T47D (cell line): Measurements from ENCODE around the gene PHYH.
A peak's percentile ranks its signal among the peaks of the same experiment; 100 is the strongest.
"Not testable (repeated sequence)": the region's sequence is repeated elsewhere in the genome, so short reads cannot be mapped to it uniquely, and the experiment has no call there.

Source experiments
- DNase-seq, 2 experiments: peaks; one replicate each; pipeline versions ENCODE4 v3.0.0 to v3.0.0-alpha.2; 2011 to 2012; ENCODE audit warnings: low read depth in 1 of 2, low spot score in 1 of 2
- JUND ChIP-seq: IDR thresholded peaks from 2 replicates; pipeline ENCODE4 v1.6.1; 2012; ENCODE audit warnings: low read depth
- in situ Hi-C: cut with HindIII; loops from 2 replicates; pipeline ENCODE4 v1.10.0; 2016; ENCODE audit warnings: low sequenced_read_pairs, low pct_unique_long_range_greater_than_20kb

Gene PHYH

GRCh38 chr10:13276749-13277365 is 23.0 kb downstream of the PHYH start:
- TF ChIP-seq JUND: no peak
- peak in 1 of 2 experiments; percentile 38 for DNase-seq
- in situ Hi-C loops: no loop called here

GRCh38 chr10:13276146-13276545 is 23.7 kb downstream of the PHYH start:
- in situ Hi-C loops, DNase-seq: not testable (repeated sequence)

GRCh38 chr10:13272164-13272571 is 27.7 kb downstream of the PHYH start:
- no peak for DNase-seq
- no peak for TF ChIP-seq JUND
- in situ Hi-C loops: no loop called here

GRCh38 chr10:13271552-13272163 is 28.2 kb downstream of the PHYH start:
- no peak for TF ChIP-seq JUND
- peak; percentile 9 to 18 for DNase-seq
- in situ Hi-C loops: no loop called here

- no peak for TF ChIP-seq JUND
- in situ Hi-C loops: no loop called here
- no peak for DNase-seq
These were observed 28.9 kb downstream of the PHYH start for GRCh38 chr10:13270877-13271551.

- TF ChIP-seq JUND: no peak
- no peak for DNase-seq
- in situ Hi-C loops: no loop called here
These were observed 31.0 kb downstream of the PHYH start for GRCh38 chr10:13268841-13269240.

- in situ Hi-C loops: no loop called here
- DNase-seq: no peak
- TF ChIP-seq JUND: no peak
These were observed 31.6 kb downstream of the PHYH start for GRCh38 chr10:13268310-13268709.

- in situ Hi-C loops: no loop called here
- TF ChIP-seq JUND: no peak
- DNase-seq: no peak
These were observed 36.3 kb downstream of the PHYH start for GRCh38 chr10:13263591-13263990.

GRCh38 chr10:13262433-13262832 is 37.4 kb downstream of the PHYH start:
- TF ChIP-seq JUND: no peak
- DNase-seq: no peak
- in situ Hi-C loops: no loop called here

GRCh38 chr10:13257621-13258140 is 42.2 kb downstream of the PHYH start:
- in situ Hi-C loops: no loop called here
- no peak for TF ChIP-seq JUND
- DNase-seq: no peak

GRCh38 chr10:13256627-13257026 is 43.2 kb downstream of the PHYH start:
- TF ChIP-seq JUND: no peak
- no peak for DNase-seq
- in situ Hi-C loops: no loop called here

GRCh38 chr10:13253726-13254125 is 46.1 kb downstream of the PHYH start:
- in situ Hi-C loops: no loop called here
- DNase-seq: no peak
- TF ChIP-seq JUND: no peak

- TF ChIP-seq JUND: no peak
- DNase-seq: no peak
- in situ Hi-C loops: no loop called here
These were observed 52.1 kb downstream of the PHYH start for GRCh38 chr10:13247784-13248183.
